Measurements from ENCODE around the gene PRR7. TPM values are rescaled to one million over a fixed set of nuclear protein-coding genes. Genes with fewer than 3 reads are reported as not detected.

The PRR7 gene
- total and polyA plus RNA-seq, 2 of the 13 experiments (the other 11 are each of a cell fraction or from before 2014, with no cell fraction given) = 4.8 to 5.0 TPM

- TF ChIP-seq, protein P1, sequence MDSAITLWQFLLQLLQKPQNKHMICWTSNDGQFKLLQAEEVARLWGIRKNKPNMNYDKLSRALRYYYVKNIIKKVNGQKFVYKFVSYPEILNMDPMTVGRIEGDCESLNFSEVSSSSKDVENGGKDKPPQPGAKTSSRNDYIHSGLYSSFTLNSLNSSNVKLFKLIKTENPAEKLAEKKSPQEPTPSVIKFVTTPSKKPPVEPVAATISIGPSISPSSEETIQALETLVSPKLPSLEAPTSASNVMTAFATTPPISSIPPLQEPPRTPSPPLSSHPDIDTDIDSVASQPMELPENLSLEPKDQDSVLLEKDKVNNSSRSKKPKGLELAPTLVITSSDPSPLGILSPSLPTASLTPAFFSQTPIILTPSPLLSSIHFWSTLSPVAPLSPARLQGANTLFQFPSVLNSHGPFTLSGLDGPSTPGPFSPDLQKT (CRISPR knock-in tag; IDR thresholded peaks at IDR 0.05; ENCODE audit: borderline replicate concordance) = no peak
- TF ChIP-seq ZUFSP (CRISPR knock-in tag; IDR thresholded peaks at IDR 0.05; ENCODE audit: borderline replicate concordance) (no peak), NPAS2 (CRISPR knock-in tag; IDR thresholded peaks at IDR 0.05; ENCODE audit: borderline replicate concordance) (no peak), SMAD1 (CRISPR knock-in tag; IDR thresholded peaks at IDR 0.05; ENCODE audit: borderline replicate concordance, low read depth) (peak; percentile 17; the same call in 1 of the 2 replicates), AKAP8 (CRISPR knock-in tag; IDR thresholded peaks at IDR 0.05) (peak; percentile 64; the same call in 1 of the 2 replicates), ZKSCAN5 (CRISPR knock-in tag; IDR thresholded peaks at IDR 0.05) (no peak), ZNF362 (CRISPR knock-in tag; IDR thresholded peaks at IDR 0.05; ENCODE audit: borderline replicate concordance) (no peak), KDM5A (IDR thresholded peaks at IDR 0.05; ENCODE audit: borderline replicate concordance, low read length) (0 out of 2 replicates have a peak, but pooled peaks have one; percentile 2), CEBPZ (IDR thresholded peaks at IDR 0.05; ENCODE audit: low read length) (no peak), SOX6 (IDR thresholded peaks at IDR 0.05) (no peak), SOX6 (CRISPR knock-in tag; IDR thresholded peaks at IDR 0.05) (peak; percentile 6), POLR2G (IDR thresholded peaks at IDR 0.05; ENCODE audit: low read depth, low read length) (peak; percentile 9), RCOR2 (CRISPR knock-in tag; IDR thresholded peaks at IDR 0.05) (no peak)
- TF ChIP-seq, protein P2, sequence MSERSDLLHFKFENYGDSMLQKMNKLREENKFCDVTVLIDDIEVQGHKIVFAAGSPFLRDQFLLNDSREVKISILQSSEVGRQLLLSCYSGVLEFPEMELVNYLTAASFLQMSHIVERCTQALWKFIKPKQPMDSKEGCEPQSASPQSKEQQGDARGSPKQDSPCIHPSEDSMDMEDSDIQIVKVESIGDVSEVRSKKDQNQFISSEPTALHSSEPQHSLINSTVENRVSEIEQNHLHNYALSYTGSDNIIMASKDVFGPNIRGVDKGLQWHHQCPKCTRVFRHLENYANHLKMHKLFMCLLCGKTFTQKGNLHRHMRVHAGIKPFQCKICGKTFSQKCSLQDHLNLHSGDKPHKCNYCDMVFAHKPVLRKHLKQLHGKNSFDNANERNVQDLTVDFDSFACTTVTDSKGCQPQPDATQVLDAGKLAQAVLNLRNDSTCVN (CRISPR knock-in tag; IDR thresholded peaks at IDR 0.05; ENCODE audit: borderline replicate concordance) = no peak
- TF ChIP-seq, protein P3, sequence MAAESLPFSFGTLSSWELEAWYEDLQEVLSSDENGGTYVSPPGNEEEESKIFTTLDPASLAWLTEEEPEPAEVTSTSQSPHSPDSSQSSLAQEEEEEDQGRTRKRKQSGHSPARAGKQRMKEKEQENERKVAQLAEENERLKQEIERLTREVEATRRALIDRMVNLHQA (CRISPR knock-in tag; IDR thresholded peaks at IDR 0.05) = no peak
Observed at GRCh38 chr5:177455661-177456590, 9.3 kb downstream of the PRR7 start (continued).

All from HepG2 (cell line).